ENCODE measurements around the gene C14orf93.
"Not testable (repeated sequence)": the region's sequence is repeated elsewhere in the genome, so short reads cannot be mapped to it uniquely, and the experiment has no call there.

C14orf93 gene

DNA sequence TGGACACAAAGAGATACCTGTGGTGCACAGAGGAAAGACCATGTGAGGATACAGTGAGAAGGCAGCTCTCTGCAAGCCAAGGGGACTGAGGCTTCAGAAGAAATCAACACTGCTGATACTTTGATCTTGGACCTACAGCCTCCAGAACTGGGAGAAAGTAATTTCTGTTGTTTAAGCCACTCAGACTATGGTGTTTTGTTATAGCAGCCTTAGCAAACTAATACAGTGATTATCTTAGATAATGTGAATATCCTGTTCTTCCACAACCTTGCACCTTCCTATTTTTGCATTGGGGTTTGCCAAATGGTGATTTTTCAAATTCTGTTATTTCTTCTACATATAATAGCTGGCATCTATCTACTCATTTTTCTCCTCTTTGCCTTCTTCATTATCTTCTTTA is 8.2 kb upstream of the C14orf93 start:
- TF ChIP-seq, protein P1, sequence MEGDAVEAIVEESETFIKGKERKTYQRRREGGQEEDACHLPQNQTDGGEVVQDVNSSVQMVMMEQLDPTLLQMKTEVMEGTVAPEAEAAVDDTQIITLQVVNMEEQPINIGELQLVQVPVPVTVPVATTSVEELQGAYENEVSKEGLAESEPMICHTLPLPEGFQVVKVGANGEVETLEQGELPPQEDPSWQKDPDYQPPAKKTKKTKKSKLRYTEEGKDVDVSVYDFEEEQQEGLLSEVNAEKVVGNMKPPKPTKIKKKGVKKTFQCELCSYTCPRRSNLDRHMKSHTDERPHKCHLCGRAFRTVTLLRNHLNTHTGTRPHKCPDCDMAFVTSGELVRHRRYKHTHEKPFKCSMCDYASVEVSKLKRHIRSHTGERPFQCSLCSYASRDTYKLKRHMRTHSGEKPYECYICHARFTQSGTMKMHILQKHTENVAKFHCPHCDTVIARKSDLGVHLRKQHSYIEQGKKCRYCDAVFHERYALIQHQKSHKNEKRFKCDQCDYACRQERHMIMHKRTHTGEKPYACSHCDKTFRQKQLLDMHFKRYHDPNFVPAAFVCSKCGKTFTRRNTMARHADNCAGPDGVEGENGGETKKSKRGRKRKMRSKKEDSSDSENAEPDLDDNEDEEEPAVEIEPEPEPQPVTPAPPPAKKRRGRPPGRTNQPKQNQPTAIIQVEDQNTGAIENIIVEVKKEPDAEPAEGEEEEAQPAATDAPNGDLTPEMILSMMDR (IDR thresholded peaks at IDR 0.05; ENCODE audit: insufficient read depth, missing control alignments), result no peak
- FAIRE-seq (no peak), DNase-seq (ENCODE audit: insufficient read length, low spot score) (no peak)

DNA sequence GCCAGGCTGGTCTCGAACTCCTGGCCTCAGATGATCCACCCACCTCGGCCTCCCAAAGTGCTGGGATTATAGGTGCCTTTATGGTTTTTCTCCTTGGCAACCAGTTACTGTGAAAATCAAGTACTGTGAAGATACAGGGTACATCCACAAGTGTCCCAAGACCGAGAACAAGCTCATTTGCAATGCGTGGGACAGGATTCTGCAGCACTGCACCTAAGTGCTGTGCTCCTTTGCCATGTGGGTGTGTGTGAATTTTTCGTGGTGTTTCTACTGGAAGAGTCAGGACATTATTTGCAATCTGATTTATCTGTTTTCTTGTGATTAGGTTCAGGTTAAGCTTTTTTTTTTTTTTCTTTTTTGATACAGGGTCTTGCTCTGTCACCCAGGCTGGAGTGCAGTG is 7.1 kb upstream of the C14orf93 start:
- no peak for DNase-seq (ENCODE audit: insufficient read length, low spot score)
- TF ChIP-seq, protein P1 (IDR thresholded peaks at IDR 0.05; ENCODE audit: insufficient read depth, missing control alignments), result no peak
- no peak for FAIRE-seq

- FAIRE-seq (no peak), DNase-seq (ENCODE audit: insufficient read length, low spot score) (no peak)
- TF ChIP-seq, protein P1 (IDR thresholded peaks at IDR 0.05; ENCODE audit: insufficient read depth, missing control alignments), result no peak
Observed at GRCh38 chr14:23015618-23016017, 5.7 kb upstream of the C14orf93 start.

DNA sequence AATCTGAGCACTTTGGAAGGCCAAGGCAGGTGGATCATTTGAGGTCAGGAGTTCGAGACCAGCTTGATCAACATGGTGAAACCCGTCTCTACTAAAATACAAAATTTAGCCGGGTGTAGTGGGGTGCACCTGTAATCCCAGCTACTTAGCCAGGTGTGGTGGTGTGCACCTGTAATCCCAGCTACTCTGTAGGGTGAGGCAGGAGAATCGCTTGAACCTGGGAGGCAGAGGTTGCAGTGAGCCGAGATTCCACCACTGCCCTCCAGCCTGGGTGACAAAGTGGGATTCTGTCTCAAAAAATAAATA is 3.8 kb upstream of the C14orf93 start:
- not testable (repeated sequence) for FAIRE-seq

DNA sequence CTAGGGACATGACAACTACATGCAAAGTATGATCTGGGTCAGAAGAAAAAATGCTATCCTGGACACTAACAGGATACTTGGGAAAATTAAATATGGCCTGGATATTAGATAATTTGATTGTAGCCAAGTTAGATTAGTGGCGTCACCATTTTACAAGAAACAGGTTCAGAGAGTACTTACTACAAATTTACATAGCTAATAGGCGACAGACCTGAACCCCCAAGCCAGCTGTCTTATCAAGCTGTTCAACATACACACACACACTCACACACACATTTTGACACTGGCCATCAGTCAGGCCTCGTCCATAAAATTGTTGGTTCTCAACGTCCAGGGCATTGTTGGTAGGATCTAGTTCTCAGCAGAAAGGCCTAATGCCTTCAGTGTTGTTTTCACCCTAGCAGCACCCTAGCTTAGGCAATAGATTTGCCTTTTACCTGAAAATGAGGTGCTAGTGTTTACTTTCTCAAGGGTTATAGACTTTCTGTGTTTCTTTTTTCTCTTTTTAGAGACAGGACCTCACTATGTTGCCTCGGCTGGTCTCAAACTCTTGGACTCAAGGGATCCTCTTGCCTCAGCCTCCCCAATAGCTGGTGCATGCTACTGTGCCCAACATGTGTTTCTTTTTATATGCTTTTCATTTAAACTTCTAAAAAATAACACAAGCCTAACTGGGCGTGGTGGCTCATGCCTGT is 3.3 kb upstream of the C14orf93 start:
- TF ChIP-seq, protein P1 (IDR thresholded peaks at IDR 0.05; ENCODE audit: insufficient read depth, missing control alignments), result no peak
- FAIRE-seq, result no peak
- no peak for DNase-seq (ENCODE audit: insufficient read length, low spot score)

More for the DNA sequence above, 3.8 kb upstream of the C14orf93 start:
- not testable (repeated sequence) for DNase-seq (ENCODE audit: insufficient read length, low spot score)

DNA sequence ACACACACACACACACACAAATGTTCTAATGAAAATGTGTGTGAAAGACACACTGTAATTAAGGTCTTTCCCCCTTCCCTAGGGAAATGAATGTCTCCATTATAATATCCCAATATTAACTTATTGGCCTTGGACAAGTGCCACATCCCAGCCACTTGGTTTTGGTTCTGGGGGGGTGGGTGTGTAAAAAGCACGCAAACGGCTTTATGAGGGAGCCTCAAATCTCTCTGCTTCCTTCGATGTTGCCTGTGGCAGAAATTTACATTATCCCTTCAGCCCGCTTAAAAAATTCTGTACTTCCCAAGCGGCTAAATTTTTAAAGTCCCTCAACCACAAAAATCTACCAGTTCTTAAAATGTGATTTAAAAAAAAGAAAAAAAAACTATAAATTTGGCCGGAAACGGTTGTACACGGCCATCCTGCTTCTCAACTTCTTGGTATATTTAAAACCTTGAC is 432 bp downstream of the C14orf93 start:
- TF ChIP-seq, protein P1 (IDR thresholded peaks at IDR 0.05; ENCODE audit: insufficient read depth, missing control alignments), result no peak
- FAIRE-seq (no peak), DNase-seq (ENCODE audit: insufficient read length, low spot score) (no peak)

DNA sequence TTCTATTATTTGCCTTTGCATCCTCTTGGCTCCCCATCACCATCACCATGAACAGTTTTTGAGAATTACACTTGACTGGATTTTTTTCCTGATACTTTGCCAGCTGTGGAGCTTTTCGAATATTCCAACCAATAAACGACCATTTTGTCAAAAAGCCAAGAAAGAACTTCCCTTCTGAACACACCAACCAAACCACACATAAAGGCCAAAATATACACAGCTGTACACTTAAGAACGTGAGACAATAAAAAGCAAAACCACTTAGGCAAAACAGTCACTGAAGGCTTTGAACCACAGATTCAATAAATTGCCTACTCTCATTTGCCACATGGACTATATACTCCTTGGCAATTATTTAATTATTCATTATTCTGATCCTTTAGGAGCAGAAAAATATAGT is 1.1 kb downstream of the C14orf93 start:
- no peak for FAIRE-seq
- DNase-seq (ENCODE audit: insufficient read length, low spot score), result no peak
- TF ChIP-seq, protein P1 (IDR thresholded peaks at IDR 0.05; ENCODE audit: insufficient read depth, missing control alignments), result no peak

Measured in D721Med (cell line).